CD14-positive monocyte (primary cell): ENCODE data around the gene CBR3. TPM values are rescaled to one million over a fixed set of nuclear protein-coding genes. Genes with fewer than 3 reads are reported as not detected.
A peak's percentile ranks its signal among the peaks of the same experiment; 100 is the strongest.

Experiments used
- DNase-seq, 3 donors: peaks; one replicate each; pipeline ENCODE4 v3.0.0-alpha.2; 2011 to 2022
- H2AFZ ChIP-seq: 2 replicates; pipeline ENCODE4 v1.6.0; 2012; ENCODE audit warnings: mild to moderate bottlenecking, low read depth, low read length, inconsistent platforms; ENCODE audit not compliant: insufficient read depth, poor library complexity, severe bottlenecking
- H3K27ac ChIP-seq, 2 donors: 1 replicate in 1 of 2; 2 replicates in 1 of 2; pipeline ENCODE4 v1.5.1; 2012 to 2013; ENCODE audit warnings: low read length in 2 of 2, control low read depth in 1 of 2, inconsistent platforms in 1 of 2, low read depth in 1 of 2, mild to moderate bottlenecking in 1 of 2
- H3K27me3 ChIP-seq, 2 donors: one replicate each; pipeline versions ENCODE4 v1.6.0 to v1.6.1; 2011 to 2013; ENCODE audit warnings: low read length in 2 of 2; ENCODE audit not compliant: control insufficient read depth in 2 of 2, insufficient read depth in 2 of 2
- H3K36me3 ChIP-seq, 2 donors: replicated peaks in 1 of 2; 1 replicate in 1 of 2; 2 replicates in 1 of 2; pipeline versions ENCODE4 v1.5.1 to v1.6.1; 2012 to 2013; ENCODE audit warnings: low read length in 2 of 2, control low read depth in 1 of 2, inconsistent platforms in 1 of 2, mild to moderate bottlenecking in 1 of 2; ENCODE audit not compliant: insufficient read depth in 2 of 2, control insufficient read depth in 1 of 2
- H3K4me1 ChIP-seq, 2 donors: 1 replicate in 1 of 2; 2 replicates in 1 of 2; pipeline versions ENCODE4 v1.5.1 to v1.6.1; 2012 to 2013; ENCODE audit warnings: low read length in 2 of 2, control low read depth in 1 of 2, inconsistent platforms in 1 of 2, mild to moderate bottlenecking in 1 of 2, moderate library complexity in 1 of 2; ENCODE audit not compliant: insufficient read depth in 2 of 2, control insufficient read depth in 1 of 2
- H3K4me2 ChIP-seq: replicated peaks from 2 replicates; pipeline ENCODE3; 2012; ENCODE audit warnings: low read length, moderate library complexity, mild to moderate bottlenecking; ENCODE audit not compliant: poor library complexity, severe bottlenecking; ENCODE audit errors: extremely low read depth
- H3K4me3 ChIP-seq, 3 experiments: fragments of 200-600 bp in 1 of 3; sonication (generic) in 1 of 3; replicated peaks in 1 of 3; 1 replicate in 2 of 3; 2 replicates in 1 of 3; pipeline ENCODE4 v1.5.1; 2011 to 2013; ENCODE audit warnings: low read length in 3 of 3, mild to moderate bottlenecking in 3 of 3, control low read depth in 2 of 3, low read depth in 2 of 3, inconsistent platforms in 1 of 3, moderate library complexity in 1 of 3
- H3K79me2 ChIP-seq: 2 replicates; pipeline ENCODE4 v1.6.0; 2012; ENCODE audit warnings: mild to moderate bottlenecking, control low read depth, inconsistent platforms, low read length, moderate library complexity; ENCODE audit not compliant: insufficient read depth
- H3K9ac ChIP-seq: 2 replicates; pipeline ENCODE4 v1.6.0; 2017; ENCODE audit warnings: low read length, mild to moderate bottlenecking; ENCODE audit not compliant: insufficient read depth, poor library complexity, severe bottlenecking
- H3K9me3 ChIP-seq, 2 donors: replicated peaks in 1 of 2; 1 replicate in 1 of 2; 2 replicates in 1 of 2; pipeline versions ENCODE4 v1.5.1 to v1.6.1; 2012 to 2013; ENCODE audit warnings: low read length in 2 of 2, control low read depth in 1 of 2; ENCODE audit not compliant: control insufficient read depth in 1 of 2, insufficient read depth in 1 of 2
- H4K20me1 ChIP-seq: 2 replicates; pipeline ENCODE4 v1.6.0; 2012; ENCODE audit warnings: mild to moderate bottlenecking, low read length, control low read depth, moderate library complexity; ENCODE audit not compliant: insufficient read depth
- H3K27ac Mint-ChIP-seq, 7 donors: one replicate each; pipeline ENCODE4 v1.8.0; 2020; ENCODE audit warnings: mild to moderate bottlenecking in 7 of 7, mixed read lengths in 7 of 7, moderate library complexity in 6 of 7, inconsistent platforms in 2 of 7
- H3K27me3 Mint-ChIP-seq, 3 donors: one replicate each; pipeline ENCODE4 v1.8.0; 2021 to 2022; ENCODE audit warnings: low read depth in 3 of 3, mild to moderate bottlenecking in 3 of 3, mixed read lengths in 3 of 3, moderate library complexity in 3 of 3, inconsistent platforms in 1 of 3
- H3K36me3 Mint-ChIP-seq, 2 donors: one replicate each; pipeline ENCODE4 v1.8.0; 2020; ENCODE audit warnings: mixed read lengths in 2 of 2, inconsistent platforms in 1 of 2, mild to moderate bottlenecking in 1 of 2
- H3K4me1 Mint-ChIP-seq: one replicate; pipeline ENCODE4 v1.8.0; 2020; ENCODE audit warnings: mild to moderate bottlenecking, mixed read lengths
- H3K4me3 Mint-ChIP-seq, 2 donors: one replicate each; pipeline ENCODE4 v1.8.0; 2020; ENCODE audit warnings: mild to moderate bottlenecking in 2 of 2, mixed read lengths in 2 of 2, moderate library complexity in 1 of 2
- H3K9me3 Mint-ChIP-seq, 7 donors: one replicate each; pipeline ENCODE4 v1.8.0; 2020 to 2022; ENCODE audit warnings: mixed read lengths in 7 of 7, mild to moderate bottlenecking in 6 of 7, moderate library complexity in 6 of 7, inconsistent platforms in 2 of 7
- WGBS: methylation state at CpG from one replicate; pipeline ENCODE4 v1.1.5; 2013; ENCODE audit warnings: missing lambda C conversion rate; ENCODE audit not compliant: insufficient coverage; 5-methylcytosine and 5-hydroxymethylcytosine counted together
- intact Hi-C, 2 donors: fragments of 100-400 bp; cut with micrococcal nuclease; formaldehyde crosslinking; loops; one replicate each; pipeline versions ENCODE4 v1.15.0 to v1.15.1; 2023
- polyA plus RNA-seq, 3 donors: library from polyadenylated mRNA; depleted of rRNA in 1 of 3; unstranded in 2 of 3; stranded (reverse) in 1 of 3; fragments of 300-500 nt in 2 of 3; fragments of >200 nt in 1 of 3; fragmentation: Illumina TruSeq in 2 of 3; gene quantifications; 1 replicate in 2 of 3; 2 replicates in 1 of 3; pipeline ENCODE4 v1.2.3, GENCODE V29; 2012 to 2021
- TF ChIP-seq, protein P1 (sequence below): fragments of 200-600 bp; IDR thresholded peaks from one replicate; pipeline ENCODE4 v1.8.0; 2022; ENCODE audit warnings: antibody characterized with exemption, mild to moderate bottlenecking

The CBR3 gene
- polyA plus RNA-seq, 3 donors = 0.32 to 0.40 TPM; not detected in 1

DNA sequence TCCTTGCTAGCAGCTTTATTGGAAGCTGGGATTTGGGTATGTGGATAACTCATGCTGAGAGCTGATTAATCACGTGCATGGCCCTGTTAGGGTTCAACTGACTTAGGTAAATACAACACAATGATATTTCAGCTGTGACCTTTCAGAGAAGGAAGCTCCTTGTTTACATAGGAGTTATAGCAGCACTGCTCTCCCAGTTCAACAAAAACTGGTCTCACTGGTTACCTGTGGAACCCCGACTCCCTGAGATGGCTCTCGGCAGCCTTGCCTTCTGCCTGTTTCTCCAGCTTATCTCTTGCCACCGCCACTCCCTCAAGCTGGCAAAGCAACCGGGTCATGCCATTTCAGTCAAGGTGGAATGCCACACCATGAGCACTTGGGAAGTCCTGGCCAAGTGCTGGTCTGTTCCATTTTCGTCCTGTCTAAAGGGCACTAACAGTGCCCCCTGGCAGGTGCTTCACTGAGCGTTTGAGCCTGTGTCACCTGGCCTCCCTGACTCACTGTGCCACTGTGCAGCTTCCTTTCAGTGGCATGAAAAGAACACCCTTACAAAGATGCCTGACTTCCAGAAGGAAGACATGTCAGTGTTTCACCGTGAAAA lies 53.3 kb downstream of the CBR3 start:
- Histone ChIP-seq H4K20me1 (peaks cover 15% of the 10 kb centered on the region), H2AFZ (no peak overlapping the region), H3K27ac (peak overlapping the region in 1 of 2 donors; percentile 34), H3K9ac (no peak overlapping the region), H3K4me3 (no peak overlapping the region), H3K9me3 (no peaks in the 10 kb centered on the region), H3K79me2 (peaks cover 27% of the 10 kb centered on the region), H3K4me2 (no peak overlapping the region), H3K4me1 (peaks cover 35 to 40% of the 10 kb centered on the region in 2 donors), H3K27me3 (no peaks in the 10 kb centered on the region), H3K36me3 (peaks cover 7 to 18% of the 10 kb centered on the region in 2 donors)
- H3K27ac Mint-ChIP-seq = peak overlapping the region in 6 of 7 donors; percentile 28 to 65 (median 58)
- H3K4me1 Mint-ChIP-seq = peaks cover 37% of the 10 kb centered on the region
- H3K27me3 Mint-ChIP-seq = peaks cover 0 to 2% (median 0%) of the 10 kb centered on the region in 3 donors
- WGBS = 86% methylated on average over 7 of the region's 8 CpGs
- H3K9me3 Mint-ChIP-seq = peaks cover 0 to 3% (median 0%) of the 10 kb centered on the region in 7 donors
- intact Hi-C loops = loop anchor here in 1 of 2 donors (5.0 kb wide), 1 partner anchor 36 kb away; no protein-coding TSS in a partner anchor
- DNase-seq = no peak
- peaks cover 29 to 47% of the 10 kb centered on the region in 2 donors for H3K36me3 Mint-ChIP-seq
- no peak overlapping the region for H3K4me3 Mint-ChIP-seq
- TF ChIP-seq, protein P1, sequence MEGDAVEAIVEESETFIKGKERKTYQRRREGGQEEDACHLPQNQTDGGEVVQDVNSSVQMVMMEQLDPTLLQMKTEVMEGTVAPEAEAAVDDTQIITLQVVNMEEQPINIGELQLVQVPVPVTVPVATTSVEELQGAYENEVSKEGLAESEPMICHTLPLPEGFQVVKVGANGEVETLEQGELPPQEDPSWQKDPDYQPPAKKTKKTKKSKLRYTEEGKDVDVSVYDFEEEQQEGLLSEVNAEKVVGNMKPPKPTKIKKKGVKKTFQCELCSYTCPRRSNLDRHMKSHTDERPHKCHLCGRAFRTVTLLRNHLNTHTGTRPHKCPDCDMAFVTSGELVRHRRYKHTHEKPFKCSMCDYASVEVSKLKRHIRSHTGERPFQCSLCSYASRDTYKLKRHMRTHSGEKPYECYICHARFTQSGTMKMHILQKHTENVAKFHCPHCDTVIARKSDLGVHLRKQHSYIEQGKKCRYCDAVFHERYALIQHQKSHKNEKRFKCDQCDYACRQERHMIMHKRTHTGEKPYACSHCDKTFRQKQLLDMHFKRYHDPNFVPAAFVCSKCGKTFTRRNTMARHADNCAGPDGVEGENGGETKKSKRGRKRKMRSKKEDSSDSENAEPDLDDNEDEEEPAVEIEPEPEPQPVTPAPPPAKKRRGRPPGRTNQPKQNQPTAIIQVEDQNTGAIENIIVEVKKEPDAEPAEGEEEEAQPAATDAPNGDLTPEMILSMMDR = no peak

DNA sequence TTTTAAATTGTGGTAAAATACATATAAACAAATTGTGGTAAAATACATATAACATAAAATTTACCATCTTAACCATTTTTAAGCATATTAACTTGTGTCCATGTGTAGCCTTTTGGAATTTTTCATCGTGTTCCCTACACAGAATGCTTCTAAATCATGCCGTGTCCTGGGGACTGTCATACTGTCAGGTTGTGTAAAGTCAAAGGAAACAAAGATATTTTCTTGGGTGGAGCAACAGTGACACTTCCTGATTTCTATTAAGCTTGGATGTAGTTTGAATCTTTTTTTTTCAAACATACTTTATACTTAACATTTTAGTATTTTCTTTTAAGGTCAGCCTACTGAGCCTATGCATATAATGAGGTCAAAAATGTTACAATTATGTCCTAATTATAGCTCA lies 54.1 kb downstream of the CBR3 start:
- peak; percentile 34 to 61 (median 40) for DNase-seq
- Mint-ChIP-seq H3K4me3 (peak overlapping the region in 1 of 2 donors; percentile 48), H3K9me3 (peaks cover 0 to 3% (median 0%) of the 10 kb centered on the region in 7 donors), H3K27me3 (peaks cover 0 to 2% (median 0%) of the 10 kb centered on the region in 3 donors), H3K36me3 (peaks cover 26 to 40% of the 10 kb centered on the region in 2 donors), H3K4me1 (peaks cover 33% of the 10 kb centered on the region), H3K27ac (peak overlapping the region in 4 of 7 donors; percentile 36 to 65 (median 56))
- TF ChIP-seq, protein P1 = no peak
- H3K79me2 ChIP-seq = peaks cover 29% of the 10 kb centered on the region
- H3K4me2 ChIP-seq = peak overlapping the region; percentile 28
- no CpG with 5 or more reads among the region's 2 CpGs for WGBS
- no peak overlapping the region for H3K9ac ChIP-seq
- H3K4me1 ChIP-seq = peaks cover 29 to 35% of the 10 kb centered on the region in 2 donors
- H3K27me3 ChIP-seq = no peaks in the 10 kb centered on the region
- intact Hi-C loops = loop anchor here in 1 of 2 donors (5.0 kb wide), 1 partner anchor 37 kb away; no protein-coding TSS in a partner anchor
- peaks cover 15% of the 10 kb centered on the region for H4K20me1 ChIP-seq
- H2AFZ ChIP-seq = no peak overlapping the region
- H3K27ac ChIP-seq = peak overlapping the region in 1 of 2 donors; percentile 56
- H3K4me3 ChIP-seq = no peak overlapping the region
- peaks cover 7 to 13% of the 10 kb centered on the region in 2 donors for H3K36me3 ChIP-seq
- H3K9me3 ChIP-seq = no peaks in the 10 kb centered on the region
